Subcutaneous adipose tissue (tissue), 4 donors: ENCODE results near the gene ABCB11. TPM values are rescaled to one million over a fixed set of nuclear protein-coding genes. Genes with fewer than 3 reads are reported as not detected.

Experiments used
- total RNA-seq, 4 donors: library from RNA; depleted of rRNA; stranded (reverse); fragments of >200 nt; gene quantifications; one replicate each; pipeline ENCODE4 v1.1.0, GENCODE V29; 2016
- TF ChIP-seq, protein P1 (sequence below): fragments of 450-650 bp; IDR thresholded peaks from one replicate; pipeline ENCODE4 v1.5.1; 2016; ENCODE audit warnings: low read depth, mild to moderate bottlenecking, control low read depth, antibody characterized with exemption, moderate library complexity

ABCB11 gene
- total RNA-seq, 4 donors from 2014 or later: 4.6 to 89.1 (median 13.1) TPM

DNA sequence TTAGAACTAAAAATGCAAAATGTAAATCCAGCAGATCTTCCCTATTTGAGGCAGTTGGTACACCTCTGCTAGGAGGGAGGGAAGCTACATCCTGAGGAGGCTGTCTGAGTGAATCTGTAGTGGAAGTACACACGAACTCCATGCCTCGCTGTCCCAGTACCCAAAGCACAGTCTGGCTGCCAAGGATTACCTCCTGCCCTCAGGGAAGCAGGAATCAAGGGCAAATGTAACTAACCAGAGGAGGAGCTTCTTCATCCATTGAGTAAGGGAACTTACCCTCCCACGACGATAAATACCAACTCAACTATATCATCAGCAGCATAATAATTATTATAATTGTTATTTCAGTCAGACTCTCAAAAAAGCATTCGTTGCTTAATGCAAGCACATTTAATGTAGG lies 40.3 kb upstream of the ABCB11 start:
- TF ChIP-seq, protein P1, sequence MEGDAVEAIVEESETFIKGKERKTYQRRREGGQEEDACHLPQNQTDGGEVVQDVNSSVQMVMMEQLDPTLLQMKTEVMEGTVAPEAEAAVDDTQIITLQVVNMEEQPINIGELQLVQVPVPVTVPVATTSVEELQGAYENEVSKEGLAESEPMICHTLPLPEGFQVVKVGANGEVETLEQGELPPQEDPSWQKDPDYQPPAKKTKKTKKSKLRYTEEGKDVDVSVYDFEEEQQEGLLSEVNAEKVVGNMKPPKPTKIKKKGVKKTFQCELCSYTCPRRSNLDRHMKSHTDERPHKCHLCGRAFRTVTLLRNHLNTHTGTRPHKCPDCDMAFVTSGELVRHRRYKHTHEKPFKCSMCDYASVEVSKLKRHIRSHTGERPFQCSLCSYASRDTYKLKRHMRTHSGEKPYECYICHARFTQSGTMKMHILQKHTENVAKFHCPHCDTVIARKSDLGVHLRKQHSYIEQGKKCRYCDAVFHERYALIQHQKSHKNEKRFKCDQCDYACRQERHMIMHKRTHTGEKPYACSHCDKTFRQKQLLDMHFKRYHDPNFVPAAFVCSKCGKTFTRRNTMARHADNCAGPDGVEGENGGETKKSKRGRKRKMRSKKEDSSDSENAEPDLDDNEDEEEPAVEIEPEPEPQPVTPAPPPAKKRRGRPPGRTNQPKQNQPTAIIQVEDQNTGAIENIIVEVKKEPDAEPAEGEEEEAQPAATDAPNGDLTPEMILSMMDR: no peak

GRCh38 chr2:169069833-169070232 lies 38.7 kb upstream of the ABCB11 start:
- TF ChIP-seq, protein P1: no peak

GRCh38 chr2:169069341-169069740 lies 38.2 kb upstream of the ABCB11 start, which contains the start of gene DHRS9:
DHRS9 (plus strand) TSS chr2:169069563; CDS start chr2:169081582, 12,019 bp downstream.
- TF ChIP-seq, protein P1: no peak

DNA sequence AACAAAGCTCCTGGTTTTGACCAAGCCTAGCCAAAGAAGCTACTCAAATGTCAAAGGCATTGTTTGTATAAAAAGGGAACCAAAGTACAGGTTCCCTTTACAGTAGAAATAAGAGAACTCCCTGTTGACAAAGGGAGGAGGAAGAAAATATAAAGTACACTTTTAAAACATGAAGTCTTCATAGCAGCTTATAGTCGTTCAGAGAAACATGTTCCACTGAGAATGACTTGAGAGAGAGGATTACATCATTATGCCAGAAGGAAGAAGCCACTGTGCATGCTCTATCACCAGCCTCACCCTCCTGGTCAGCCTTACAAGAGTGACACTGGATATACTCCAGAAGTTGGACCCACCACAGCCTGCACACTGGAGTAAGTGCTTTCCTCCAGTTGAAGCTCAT lies 35.8 kb upstream of the ABCB11 start:
- TF ChIP-seq, protein P1: no peak

DNA sequence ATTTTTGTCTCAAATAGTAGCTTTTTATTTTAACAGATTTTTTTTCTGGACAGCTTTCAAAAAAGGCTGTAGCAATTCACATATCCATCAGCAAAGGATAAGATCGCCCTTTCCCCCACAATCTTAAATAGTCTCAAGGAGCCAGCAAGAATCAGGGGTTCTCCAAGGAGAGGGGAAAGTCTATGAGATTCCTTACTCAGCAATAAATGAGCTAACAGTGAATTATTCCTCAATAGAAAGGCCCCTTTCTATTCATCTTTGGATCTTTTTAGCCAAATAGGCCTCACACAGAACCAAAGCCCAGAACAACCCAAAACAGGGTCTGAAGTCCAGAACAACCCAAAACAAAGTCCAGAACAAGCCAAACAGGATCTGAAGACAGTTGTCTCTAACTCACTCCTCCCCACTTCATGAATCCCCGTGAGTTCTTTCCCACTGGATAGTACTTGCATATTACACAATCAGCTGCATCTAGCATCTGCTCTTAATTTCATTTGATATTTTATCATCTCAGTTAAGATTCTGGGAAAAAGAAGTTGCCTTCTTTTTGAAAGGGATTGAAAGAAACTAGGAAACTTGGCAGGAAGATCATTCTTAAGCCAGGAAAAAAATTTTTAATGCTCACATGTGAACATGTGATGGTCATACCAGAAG lies 34.9 kb upstream of the ABCB11 start:
- TF ChIP-seq, protein P1: no peak

DNA sequence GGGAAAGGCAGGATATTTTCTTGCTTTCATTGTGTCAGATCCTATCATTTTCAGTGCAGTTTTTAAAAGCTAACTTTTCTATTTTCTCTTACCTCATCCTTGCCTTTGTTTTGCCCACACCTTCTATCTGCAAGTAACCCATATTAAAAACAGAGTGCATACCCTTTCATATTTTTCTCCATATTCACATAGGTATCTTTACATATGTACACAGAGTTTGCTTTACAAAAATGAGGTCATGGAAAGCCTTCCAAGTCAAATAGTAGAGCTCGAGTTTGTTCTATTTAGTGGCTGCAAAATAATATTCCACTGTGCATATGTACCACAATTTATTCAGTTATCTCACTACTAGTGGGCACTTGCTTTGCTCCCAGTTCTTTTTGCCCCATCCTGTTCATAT lies 34.3 kb upstream of the ABCB11 start:
- TF ChIP-seq, protein P1: no peak

GRCh38 chr2:169050476-169051240 lies 19.5 kb upstream of the ABCB11 start:
- TF ChIP-seq, protein P1: no peak
